Measurements from ENCODE around the gene SPIRE2. TPM values are rescaled to one million over a fixed set of nuclear protein-coding genes. Genes with fewer than 3 reads are reported as not detected.
A peak's percentile ranks its signal among the peaks of the same experiment; 100 is the strongest.

Gene SPIRE2
- total and polyA plus RNA-seq, 2 of the 13 experiments (the other 11 are each of a cell fraction or from before 2014, with no cell fraction given): 13.3 to 37.5 TPM

- TF ChIP-seq ZBTB8A (CRISPR knock-in tag; IDR thresholded peaks at IDR 0.05; ENCODE audit: borderline replicate concordance, low read depth) (no peak), MAFK (conservative IDR thresholded peaks at IDR 0.05 in 1 of 2, IDR thresholded peaks at IDR 0.05 in 1 of 2; ENCODE audit: low read length in 2 of 2) (no peak), ZNF138 (CRISPR knock-in tag; IDR thresholded peaks at IDR 0.05; ENCODE audit: low read depth) (no peak)
These were observed 32.6 kb upstream of the SPIRE2 start (continued) for GRCh38 chr16:89795676-89796075.

DNA sequence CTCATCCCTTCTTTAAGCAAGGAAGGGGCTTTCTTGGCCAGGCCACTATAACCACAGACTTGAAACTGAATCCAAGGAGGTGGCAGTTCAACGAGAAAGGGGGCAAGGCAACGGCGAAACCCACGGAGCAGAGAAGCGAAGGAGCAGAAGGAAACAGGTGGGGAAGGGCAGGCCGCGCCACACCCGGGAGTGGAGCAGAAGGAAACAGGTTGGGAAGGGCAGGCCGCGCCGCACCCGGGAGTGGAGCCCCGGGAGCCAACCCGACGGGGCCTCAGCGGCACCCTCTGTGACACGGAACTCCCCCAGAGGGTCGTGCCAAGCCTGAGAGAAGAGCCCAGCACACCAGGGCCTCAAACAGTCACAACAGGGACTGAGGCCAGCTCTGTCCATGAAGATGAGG is 32.2 kb upstream of the SPIRE2 start:
- CTCF ChIA-PET (ENCODE audit: low intra/inter-chr PET ratio, low total read pairs): no interaction called here
- POLR2A ChIA-PET: no interaction called here
- Histone ChIP-seq H3K9ac (ENCODE audit: insufficient read depth, low read depth, low read length) (no peak overlapping the region), H3K79me2 (ENCODE audit: insufficient read depth, low read length) (no peaks in the 10 kb centered on the region), H3K4me2 (ENCODE audit: low read depth, low read length) (no peak overlapping the region), H3K9me3 (ENCODE audit: low read length) (no peaks in the 10 kb centered on the region), H3K36me3 (replicated peaks in 1 of 2; ENCODE audit: control insufficient read depth in 1 of 2, insufficient read depth in 2 of 2, low read length in 2 of 2) (peaks cover 34 to 71% of the 10 kb centered on the region in 2 experiments), H4K20me1 (ENCODE audit: insufficient read depth, low read length) (no peaks in the 10 kb centered on the region), H3K27ac (ENCODE audit: extremely low read length, insufficient read depth, low read length) (no peak overlapping the region), H3K4me3 (replicated peaks in 1 of 3; ENCODE audit: insufficient read depth in 1 of 3, low read depth in 2 of 3, low read length in 3 of 3) (no peak overlapping the region), H3K27me3 (ENCODE audit: control insufficient read depth in 1 of 2, insufficient read depth in 2 of 2, low read length in 2 of 2) (no peaks in the 10 kb centered on the region), H3K4me1 (ENCODE audit: insufficient read depth, low read length) (no peaks in the 10 kb centered on the region), H2AFZ (ENCODE audit: low read length) (no peak overlapping the region)
- TF ChIP-seq, protein P1, sequence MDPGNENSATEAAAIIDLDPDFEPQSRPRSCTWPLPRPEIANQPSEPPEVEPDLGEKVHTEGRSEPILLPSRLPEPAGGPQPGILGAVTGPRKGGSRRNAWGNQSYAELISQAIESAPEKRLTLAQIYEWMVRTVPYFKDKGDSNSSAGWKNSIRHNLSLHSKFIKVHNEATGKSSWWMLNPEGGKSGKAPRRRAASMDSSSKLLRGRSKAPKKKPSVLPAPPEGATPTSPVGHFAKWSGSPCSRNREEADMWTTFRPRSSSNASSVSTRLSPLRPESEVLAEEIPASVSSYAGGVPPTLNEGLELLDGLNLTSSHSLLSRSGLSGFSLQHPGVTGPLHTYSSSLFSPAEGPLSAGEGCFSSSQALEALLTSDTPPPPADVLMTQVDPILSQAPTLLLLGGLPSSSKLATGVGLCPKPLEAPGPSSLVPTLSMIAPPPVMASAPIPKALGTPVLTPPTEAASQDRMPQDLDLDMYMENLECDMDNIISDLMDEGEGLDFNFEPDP (CRISPR knock-in tag; conservative IDR thresholded peaks at IDR 0.05): no peak
- no peak for TF ChIP-seq CAMTA2 (CRISPR knock-in tag; IDR thresholded peaks at IDR 0.05; ENCODE audit: borderline replicate concordance)
- TF ChIP-seq NRL (CRISPR knock-in tag; IDR thresholded peaks at IDR 0.05; ENCODE audit: borderline replicate concordance): no peak
- TF ChIP-seq IKZF5 (CRISPR knock-in tag; IDR thresholded peaks at IDR 0.05): no peak
- no peak for TF ChIP-seq ZNF770 (CRISPR knock-in tag; IDR thresholded peaks at IDR 0.05)
- peak; percentile 57 for TF ChIP-seq AGO2 (optimal IDR thresholded peaks at IDR 0.05; ENCODE audit: low read depth, low read length)
- TF ChIP-seq SALL2 (CRISPR knock-in tag; IDR thresholded peaks at IDR 0.05): no peak
- no peak for TF ChIP-seq ZNF761 (CRISPR knock-in tag; conservative IDR thresholded peaks at IDR 0.05)
- TF ChIP-seq ZNF260 (CRISPR knock-in tag; IDR thresholded peaks at IDR 0.05; ENCODE audit: borderline replicate concordance, low read depth): no peak
- intact Hi-C loops (cut with micrococcal nuclease; ENCODE audit: unreplicated experiment): no loop called here
- in situ Hi-C loops (cut with HindIII; ENCODE audit: extremely low pct_ligation_motif_present, low pct_unique_long_range_greater_than_20kb): no loop called here
- FAIRE-seq (no peak), DNase-seq (ENCODE audit: low spot score) (no peak), ATAC-seq (no peak)
- WGBS (ENCODE audit: low lambda C conversion rate): 98% methylated on average over 18 of the region's 18 CpGs
- BruUV-seq (replicated peaks): no TSS peak

Measured in HepG2 (cell line).